Stromal cell of bone marrow (primary cell): Measurements from ENCODE around the gene TRIM62.
A peak's percentile ranks its signal among the peaks of the same experiment; 100 is the strongest.

Source experiments
- DNase-seq: peaks from one replicate; pipeline ENCODE4 v3.0.0-alpha.2; 2012; ENCODE audit warnings: low read depth

Gene TRIM62

DNA sequence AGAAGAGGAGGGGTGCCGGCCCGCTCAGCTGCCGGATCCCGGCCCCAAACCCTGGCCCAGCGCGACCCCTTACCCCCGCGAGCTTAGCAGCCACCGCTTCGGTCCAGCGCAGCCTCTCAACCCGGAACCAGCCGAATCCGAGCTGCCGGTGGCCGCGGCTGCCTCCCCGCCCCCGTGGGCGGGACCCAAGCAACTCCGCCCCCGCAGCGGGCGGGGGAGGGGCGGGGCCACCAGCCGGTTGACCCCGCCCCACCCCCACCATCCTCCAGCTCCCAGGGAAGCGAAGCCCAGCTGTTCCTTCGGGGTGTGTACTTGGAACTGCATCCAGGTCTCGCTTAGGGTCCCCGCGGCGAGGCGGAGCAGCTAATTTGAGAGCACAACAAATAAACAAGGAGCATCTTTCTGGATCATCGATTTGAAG, at the start of gene TRIM62:
Gene TRIM62, minus strand, starts transcription at position 123 of the 421 bp plus-strand sequence. CDS start 611 bp downstream, outside the sequence.
- DNase-seq: peak; percentile 73

GRCh38 chr1:33231166-33231565, 49.3 kb upstream of the TRIM62 start:
- DNase-seq: no peak

DNA sequence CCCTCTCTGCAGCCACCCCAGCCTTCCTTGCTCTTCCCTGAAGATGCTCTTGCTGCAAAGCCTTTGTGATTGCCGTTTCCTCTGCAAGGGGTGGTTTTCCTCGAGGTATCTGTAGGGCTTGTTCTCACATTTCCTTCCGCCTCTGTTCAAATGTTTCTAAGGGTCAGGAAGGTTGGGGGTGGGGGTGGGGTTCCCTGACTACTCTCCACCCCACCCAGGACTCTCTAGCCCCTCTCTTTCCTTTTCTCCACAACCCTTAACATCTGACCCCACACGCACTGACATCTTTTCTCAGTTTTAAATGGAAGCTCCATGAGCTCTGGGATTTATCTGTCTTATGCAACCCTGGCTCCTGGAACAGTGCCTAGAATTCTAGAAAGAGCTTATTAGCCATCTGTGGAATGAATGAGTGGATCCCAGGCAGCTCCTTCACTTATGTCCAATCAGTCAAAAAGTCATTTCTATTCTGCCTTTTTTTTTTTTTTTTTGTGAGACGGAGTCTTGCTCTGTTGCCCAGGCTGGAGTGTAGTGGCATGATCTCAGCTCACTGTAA, 47.2 kb upstream of the TRIM62 start:
- peak; percentile 95 for DNase-seq

DNA sequence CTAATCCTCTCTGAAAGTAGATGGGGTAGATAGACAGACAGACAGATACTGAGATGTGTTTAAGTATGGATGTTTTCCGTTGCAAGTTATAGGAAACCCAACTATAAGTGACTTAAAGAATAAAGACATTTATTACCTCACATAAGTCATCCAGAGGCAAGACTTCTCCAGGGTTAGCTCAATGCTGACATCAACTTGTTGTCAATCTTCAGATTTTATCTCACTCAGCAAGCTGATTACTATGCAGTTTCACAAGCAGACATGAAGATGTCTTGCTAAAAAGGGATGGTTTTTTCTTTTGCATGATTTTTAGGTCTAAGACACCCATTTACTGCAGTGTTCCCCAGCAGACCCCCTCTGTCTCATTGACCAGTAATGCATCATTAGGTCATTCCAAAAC, 43.7 kb upstream of the TRIM62 start:
- no peak for DNase-seq

DNA sequence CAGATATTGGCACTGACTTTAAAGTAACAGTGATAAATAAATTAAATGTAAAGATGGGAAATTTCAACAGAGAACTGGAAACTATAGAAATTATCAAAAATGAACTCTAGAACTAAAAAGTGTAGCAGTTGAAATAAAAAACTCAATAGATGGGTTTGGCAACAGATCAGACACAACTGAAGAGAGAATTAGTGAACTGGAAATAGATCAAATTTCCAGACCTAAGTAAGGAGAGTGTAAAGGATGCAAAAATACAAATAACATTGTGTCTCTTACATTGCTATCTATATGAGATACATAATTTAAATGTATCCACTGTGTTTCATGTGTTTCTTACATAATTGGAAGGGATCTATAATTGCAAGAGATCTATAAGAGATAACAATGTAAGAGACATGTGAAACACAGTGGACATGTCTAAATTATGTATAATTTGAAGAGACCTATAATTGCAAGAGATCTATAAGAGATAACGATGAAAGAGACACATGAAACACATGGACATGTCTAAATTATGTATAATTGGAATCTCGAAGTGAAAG, 42.4 kb upstream of the TRIM62 start:
- no peak for DNase-seq

DNA sequence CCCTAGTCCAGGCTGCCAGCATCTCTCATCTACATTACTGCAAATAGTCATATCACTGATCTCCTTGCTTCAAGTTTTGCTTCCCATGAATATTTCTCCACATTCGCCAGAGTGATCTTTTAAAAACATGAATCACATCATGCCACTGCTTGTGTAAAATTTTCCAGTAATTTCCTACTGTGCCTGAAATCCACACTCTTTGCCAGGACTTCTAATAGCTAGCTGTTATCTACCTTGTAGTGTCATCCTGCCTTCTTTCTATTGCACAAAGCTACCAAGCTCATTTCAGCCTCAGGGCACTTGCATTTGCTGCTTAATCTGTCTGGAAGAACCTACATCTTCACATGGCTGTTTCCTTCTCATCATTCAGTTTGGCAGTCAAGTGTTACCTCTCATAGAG, 40.5 kb upstream of the TRIM62 start:
- DNase-seq: peak; percentile 28

- DNase-seq: no peak
These were observed 39.5 kb upstream of the TRIM62 start for GRCh38 chr1:33221385-33221758.

DNA sequence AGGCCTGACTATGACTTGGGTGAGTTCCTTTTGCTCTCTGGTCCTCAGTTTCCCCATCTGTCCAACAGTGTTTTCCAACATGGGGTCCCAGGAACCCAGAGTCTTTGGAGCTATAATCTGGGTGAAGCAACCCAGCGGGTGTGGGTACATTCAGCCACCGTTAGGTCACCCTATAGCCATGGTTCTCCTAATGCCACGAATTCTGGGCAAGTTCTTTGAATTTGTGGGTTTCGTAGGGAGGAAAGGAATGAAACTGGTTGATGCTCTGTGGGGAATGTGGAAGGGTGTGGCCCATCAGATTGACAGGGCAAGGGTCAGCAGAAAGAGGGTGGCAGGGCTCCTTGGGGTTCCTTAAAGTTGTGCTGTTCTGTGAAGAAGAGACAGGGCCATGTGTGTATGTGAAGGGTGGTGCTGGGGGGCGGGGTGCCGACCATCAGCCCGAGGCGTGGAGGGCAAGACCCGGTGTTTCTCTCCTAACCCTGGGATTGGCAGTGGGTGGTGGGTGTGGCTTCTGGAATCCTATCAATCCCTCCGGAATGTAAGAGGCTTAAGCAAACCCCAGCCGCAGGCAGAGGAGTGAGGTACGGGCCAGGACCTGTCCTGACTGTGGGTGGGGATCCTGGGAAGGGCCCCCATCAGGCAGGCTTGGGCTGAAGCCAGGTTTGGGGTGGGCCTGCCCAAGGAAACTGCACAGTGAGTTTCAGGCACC, 39.0 kb upstream of the TRIM62 start:
- no peak for DNase-seq

DNA sequence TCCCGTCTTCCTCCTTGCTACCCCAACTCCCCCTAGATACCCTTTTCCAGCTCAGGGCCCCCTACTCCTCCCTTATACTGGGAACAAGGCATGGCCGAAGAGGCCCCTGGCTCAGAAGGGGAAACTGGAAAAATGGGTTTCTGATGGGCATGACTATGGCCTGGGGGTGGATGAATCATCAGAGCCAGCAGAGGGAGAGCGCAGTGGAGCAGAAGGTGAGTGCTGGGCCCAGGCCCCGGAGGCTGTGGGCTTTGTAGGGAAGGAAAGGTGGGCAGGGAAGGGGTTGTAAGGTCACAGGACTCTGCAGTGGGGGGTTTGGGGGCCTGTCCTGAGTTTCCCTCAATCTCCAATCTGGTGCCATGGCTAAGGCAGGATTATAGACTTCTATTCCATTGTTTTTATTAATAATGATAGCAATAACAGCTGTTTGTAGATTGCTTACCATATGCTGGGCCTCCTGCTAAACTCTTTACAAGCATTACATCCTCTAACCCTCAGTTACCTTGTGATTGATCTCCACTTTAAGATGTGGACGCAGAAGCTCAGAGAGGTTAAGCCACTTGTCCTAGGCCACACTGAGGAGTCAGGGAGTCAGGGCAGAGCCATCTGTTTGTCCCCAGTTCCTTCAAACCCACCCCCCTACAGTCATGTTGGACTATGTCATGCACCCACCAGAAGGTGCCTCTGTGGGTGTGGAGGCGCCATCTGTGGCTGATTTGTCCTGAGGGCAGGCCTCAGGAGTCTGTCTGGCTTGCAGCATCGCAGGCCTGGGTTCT, 38.2 kb upstream of the TRIM62 start:
- no peak for DNase-seq

DNA sequence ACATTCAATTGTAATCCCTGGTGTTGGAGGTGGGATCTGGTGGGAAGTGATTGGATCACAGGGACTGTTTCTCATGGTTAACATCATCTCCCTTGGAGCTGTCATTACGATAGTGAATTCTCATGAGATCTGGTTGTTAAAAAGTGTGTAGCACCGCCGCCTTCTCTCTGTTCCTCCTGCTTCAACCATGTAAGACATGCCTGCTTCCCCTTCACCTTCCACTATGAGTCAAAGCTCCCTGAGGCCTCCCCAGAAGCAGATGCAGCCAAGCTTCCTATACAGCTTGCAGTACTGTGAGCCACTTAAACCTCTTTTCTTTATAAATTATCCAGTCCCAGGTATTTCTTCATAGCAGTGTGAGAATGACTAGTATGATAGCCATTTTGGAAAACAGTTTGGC, 30.1 kb upstream of the TRIM62 start:
- no peak for DNase-seq

GRCh38 chr1:33206340-33206739, 24.5 kb upstream of the TRIM62 start:
- no peak for DNase-seq

GRCh38 chr1:33195556-33195955, 13.7 kb upstream of the TRIM62 start:
- no peak for DNase-seq

DNA sequence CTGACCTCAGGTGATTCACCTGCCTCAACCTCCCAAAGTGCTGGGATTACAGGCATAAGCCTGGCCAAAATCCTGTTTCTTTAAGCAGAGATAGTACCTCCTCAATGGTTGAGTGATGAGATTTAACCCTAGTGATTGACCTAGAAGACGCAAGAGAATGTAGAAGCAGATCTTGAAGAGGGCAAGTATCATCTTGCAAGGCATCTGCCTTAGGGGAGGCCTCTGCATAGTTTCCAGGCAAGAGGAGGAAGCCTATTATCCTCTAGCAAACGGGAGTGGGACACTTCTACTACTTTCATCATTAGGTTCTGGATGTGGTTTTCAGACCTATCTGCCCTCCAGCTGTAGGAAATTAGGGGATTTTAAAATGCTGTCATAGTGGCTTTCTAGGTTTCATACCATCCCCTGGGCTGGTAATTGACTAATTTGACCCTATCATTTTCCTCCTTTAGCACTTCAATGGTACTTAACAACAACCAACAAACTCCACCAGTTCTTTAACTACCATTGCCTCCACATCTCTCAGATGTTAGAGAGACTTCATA, 10.0 kb upstream of the TRIM62 start:
- no peak for DNase-seq

- no peak for DNase-seq
These were observed 8.9 kb upstream of the TRIM62 start for GRCh38 chr1:33190701-33191100.

- no peak for DNase-seq
These were observed 6.9 kb upstream of the TRIM62 start for GRCh38 chr1:33188572-33189275.

- DNase-seq: no peak
These were observed 5.1 kb upstream of the TRIM62 start for GRCh38 chr1:33186936-33187335.

DNA sequence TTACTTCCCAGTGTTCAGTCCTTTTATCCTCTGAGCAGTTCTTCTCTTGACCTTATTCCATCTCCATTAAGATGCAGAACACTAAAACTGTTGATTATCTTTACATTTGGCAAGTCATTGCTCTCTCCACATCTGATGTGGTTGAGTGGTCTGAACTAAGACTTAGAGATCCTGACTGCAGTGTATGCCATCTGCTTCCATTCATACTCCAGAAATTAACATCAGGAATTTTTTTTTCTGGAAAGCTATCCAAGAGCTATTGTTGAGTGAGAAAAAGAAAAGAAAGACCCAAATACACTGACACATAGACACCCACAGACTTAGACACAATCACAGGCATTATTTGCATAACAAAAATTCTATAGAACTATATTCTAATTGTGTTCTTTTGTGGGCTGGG, 3.7 kb upstream of the TRIM62 start:
- no peak for DNase-seq

DNA sequence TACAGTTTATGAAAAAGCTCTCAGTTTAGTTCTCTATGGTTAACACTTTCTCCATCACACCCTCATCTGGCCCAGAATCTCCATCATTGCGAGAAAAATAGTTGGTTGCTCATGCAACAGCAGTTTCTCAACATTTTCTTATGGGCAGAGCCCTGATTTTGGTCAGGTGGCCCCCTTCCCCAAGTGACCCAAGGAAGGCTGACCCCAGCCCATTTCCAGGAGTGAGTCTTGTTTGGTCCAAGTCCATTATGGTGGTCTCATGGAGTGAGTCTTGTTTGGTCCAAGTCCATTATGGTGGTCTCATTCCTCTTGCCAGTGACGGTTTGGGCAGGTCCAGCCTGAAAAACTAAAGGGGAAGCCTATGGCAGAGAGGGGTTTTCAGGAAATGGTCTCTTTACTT, 1.5 kb upstream of the TRIM62 start:
- DNase-seq: no peak

DNA sequence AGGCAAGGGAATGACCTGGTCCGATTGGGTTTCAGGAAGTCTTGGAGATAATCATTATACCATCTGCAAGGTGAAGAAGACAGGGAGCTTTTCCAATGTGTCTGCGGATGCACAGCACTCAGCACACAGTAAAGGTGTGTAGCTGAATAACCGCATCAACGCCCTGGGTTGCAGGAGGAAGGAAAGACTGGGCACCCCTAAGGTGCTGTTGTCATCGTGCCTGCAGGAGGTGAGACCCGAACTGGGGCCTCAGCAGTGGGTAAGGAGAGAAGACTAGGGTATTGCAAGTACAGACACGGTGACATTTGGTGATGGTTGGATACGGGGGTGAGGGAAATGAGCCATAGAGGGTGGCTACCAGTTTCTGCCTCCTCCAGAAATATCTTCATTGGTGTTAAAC, 1.1 kb upstream of the TRIM62 start:
- no peak for DNase-seq

- DNase-seq: no peak
These were observed 578 bp upstream of the TRIM62 start for GRCh38 chr1:33182401-33182841.

GRCh38 chr1:33180911-33181890, 642 bp downstream of the TRIM62 start:
- DNase-seq: no peak
